Purkinje cell (primary cell): ENCODE measurements around the gene DNAJC15. TPM values are rescaled to one million over a fixed set of nuclear protein-coding genes. Genes with fewer than 3 reads are reported as not detected.

Experiments used
- polyA plus RNA-seq: library from polyadenylated mRNA; unstranded; fragments of >200 nt; fragmentation: Nextera tagmentation; gene quantifications from 2 replicates; pipeline ENCODE4 v1.2.1, GENCODE V29; 2014

The DNAJC15 gene
- 70.6 and 73.6 TPM in 2 replicates for polyA plus RNA-seq

DNA sequence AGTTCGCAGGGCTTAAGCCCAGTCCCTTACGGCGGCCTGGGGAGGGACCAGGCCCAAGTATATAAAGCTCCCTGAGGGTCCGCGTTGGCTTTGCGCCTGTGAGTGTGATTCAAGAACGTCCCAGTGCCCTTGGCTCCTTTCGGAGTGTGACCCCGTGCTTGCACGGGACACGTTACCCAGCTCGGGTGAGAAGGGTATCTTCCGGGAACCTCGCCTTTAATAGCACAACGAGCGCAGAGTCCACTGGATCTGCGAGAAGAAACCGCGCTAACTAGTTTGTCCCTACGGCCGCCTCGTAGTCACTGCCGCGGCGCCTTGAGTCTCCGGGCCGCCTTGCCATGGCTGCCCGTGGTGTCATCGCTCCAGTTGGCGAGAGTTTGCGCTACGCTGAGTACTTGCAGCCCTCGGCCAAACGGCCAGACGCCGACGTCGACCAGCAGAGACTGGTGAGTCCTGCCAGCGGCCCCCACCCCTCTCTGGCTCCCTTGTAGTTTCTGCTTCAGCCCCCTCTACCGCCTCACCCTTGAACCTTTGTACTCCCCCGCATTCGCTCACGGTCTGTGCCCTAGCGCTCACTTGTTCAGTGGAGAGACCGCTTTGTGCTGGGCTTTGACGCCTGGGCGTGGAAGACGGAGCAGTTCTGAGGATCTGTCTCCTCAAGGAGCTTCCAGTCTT lies at the start of gene DNAJC15:
DNAJC15 (plus strand) TSS at position 298 of the 675 bp plus-strand sequence; CDS start at position 339, 41 bp downstream.

DNA sequence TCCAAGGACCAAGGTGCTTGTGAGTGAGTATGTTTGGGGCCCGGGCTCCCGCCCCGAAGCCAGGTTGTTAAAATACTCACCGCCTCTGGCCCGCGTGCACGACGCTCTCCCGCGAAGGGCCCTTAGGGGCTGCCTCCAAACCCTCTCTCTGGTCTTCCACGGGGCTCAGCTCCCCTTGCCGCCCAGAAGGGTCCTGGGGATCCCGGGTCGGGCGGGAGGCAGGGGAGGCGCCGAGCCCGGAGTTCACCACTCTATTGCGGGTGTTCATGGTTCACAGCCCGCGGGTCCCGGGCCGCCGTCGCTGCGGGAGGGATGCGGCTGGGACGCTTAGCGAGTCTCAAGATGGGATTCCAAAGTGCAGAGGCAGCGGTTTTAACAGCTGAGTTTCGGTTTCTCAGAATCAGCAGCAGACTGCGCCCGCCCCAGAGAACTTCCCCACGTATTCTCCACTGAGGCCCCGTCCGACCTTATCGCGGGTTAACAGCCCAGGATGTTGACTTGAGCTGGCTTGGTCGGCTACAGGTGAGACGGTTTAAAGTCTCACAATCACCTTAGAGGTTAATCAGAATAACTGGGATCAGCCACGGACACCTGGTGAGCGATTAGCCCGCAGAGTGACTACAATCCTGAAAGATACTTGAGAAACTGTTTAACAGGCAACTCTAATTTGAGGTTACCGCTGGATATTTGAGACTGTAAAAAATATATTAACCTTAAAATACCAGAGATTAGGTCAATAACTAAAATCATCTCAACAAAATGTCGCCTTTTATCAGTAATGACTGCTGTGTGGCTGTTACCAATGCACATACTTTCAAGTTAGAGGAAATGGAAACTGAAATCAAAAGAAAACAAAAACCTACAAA lies 31.3 kb upstream of the DNAJC15 start, which contains the start of gene EPSTI1:
EPSTI1 (minus strand) TSS at position 344 of the 866 bp plus-strand sequence; CDS start at position 268, 76 bp downstream.

Other genes starting within 250 kb of the DNAJC15 start
- gene FAM216B, start 242.0 kb upstream of the DNAJC15 start, polyA plus RNA-seq: not detected in 2 replicates
- 1.1 TPM in 1 of 2 replicates, not detected in the other for gene EPSTI1, start 31.3 kb upstream of the DNAJC15 start, polyA plus RNA-seq